Esophagus squamous epithelium (tissue), 5 donors: Measurements from ENCODE around the gene BMPER. TPM values are rescaled to one million over a fixed set of nuclear protein-coding genes. Genes with fewer than 3 reads are reported as not detected.

Experiments
- DNase-seq: peaks from one replicate; lab custom pipeline; 2025; lab: John Stamatoyannopoulos, UW
- H3K27ac ChIP-seq, 4 donors: fragments of 200-600 bp; sonication (generic); one replicate each; pipeline ENCODE4 v1.5.1; 2016 to 2019; ENCODE audit warnings: mild to moderate bottlenecking in 1 of 4
- H3K27me3 ChIP-seq, 4 donors: fragments of 200-600 bp; sonication (generic); 1 replicate in 3 of 4; 2 replicates in 1 of 4; pipeline versions ENCODE4 v1.5.1 to v1.6.0; 2017 to 2021; ENCODE audit warnings: antibody characterized with exemption in 1 of 4
- H3K36me3 ChIP-seq, 3 donors: fragments of 200-600 bp; sonication (generic); one replicate each; pipeline ENCODE4 v1.5.1; 2016 to 2019
- H3K4me1 ChIP-seq, 3 donors: fragments of 200-600 bp; sonication (generic); one replicate each; pipeline ENCODE4 v1.5.1; 2017 to 2019
- H3K4me3 ChIP-seq, 4 donors: fragments of 200-600 bp; sonication (generic); 1 replicate in 3 of 4; 2 replicates in 1 of 4; pipeline ENCODE4 v1.5.1; 2016 to 2019; ENCODE audit warnings: mild to moderate bottlenecking in 2 of 4, moderate library complexity in 1 of 4
- H3K9me3 ChIP-seq, 3 donors: fragments of 200-600 bp; sonication (generic); one replicate each; pipeline ENCODE4 v1.5.1; 2016 to 2019
- CTCF ChIP-seq, 6 experiments: fragments of 450-650 bp in 4 of 6; fragments of 200-600 bp in 2 of 6; sonication (generic) in 2 of 6; IDR thresholded peaks; one replicate each; pipeline ENCODE4 v1.5.1; 2016 to 2019; ENCODE audit warnings: antibody characterized with exemption in 6 of 6, mild to moderate bottlenecking in 4 of 6, moderate library complexity in 4 of 6
- POLR2A ChIP-seq, 4 donors: fragments of 450-650 bp; IDR thresholded peaks; one replicate each; pipeline ENCODE4 v1.6.1; 2017; ENCODE audit warnings: antibody characterized with exemption in 4 of 4, mild to moderate bottlenecking in 4 of 4, moderate library complexity in 3 of 4
- WGBS, 2 donors: methylation state at CpG; one replicate each; pipeline ENCODE4 v1.1.5; 2018; 5-methylcytosine and 5-hydroxymethylcytosine counted together
- intact Hi-C: fragments of 100-400 bp; cut with DNase I; formaldehyde crosslinking; loops from one replicate; pipeline ENCODE4 v1.15.0; 2022
- total RNA-seq, 4 donors: library from RNA; depleted of rRNA; stranded (reverse); fragments of >200 nt; gene quantifications; one replicate each; pipeline ENCODE4 v1.1.0, GENCODE V29; 2016
- donor health status: DM: yes; HTN: yes; CAD: no.

The BMPER gene
- total RNA-seq, 4 donors from 2014 or later, result 0.11 to 0.76 (median 0.34) TPM

GRCh38 chr7:33923440-33924229, 18.3 kb downstream of the BMPER start:
- intact Hi-C loops, result no loop called here
- H3K36me3 ChIP-seq, result no peaks in the 10 kb centered on the region
- no peak overlapping the region for H3K4me3 ChIP-seq
- DNase-seq, result no peak
- H3K4me1 ChIP-seq, result no peaks in the 10 kb centered on the region
- peak overlapping the region in 2 of 4 donors; percentile 22 to 26 for H3K27ac ChIP-seq
- no peaks in the 10 kb centered on the region for H3K9me3 ChIP-seq
- no peaks in the 10 kb centered on the region for H3K27me3 ChIP-seq
- 84 to 89% methylated on average over 5 of the region's 5 CpGs for WGBS, 2 donors
- no peak for TF ChIP-seq POLR2A (IDR thresholded peaks at IDR 0.05)
- TF ChIP-seq CTCF (IDR thresholded peaks at IDR 0.05), result no peak

- WGBS, 2 donors, result 67 to 75% methylated on average over 3 of the region's 3 CpGs
These were observed 21.2 kb downstream of the BMPER start for GRCh38 chr7:33926535-33926934.

GRCh38 chr7:33928986-33929385, 23.6 kb downstream of the BMPER start:
- H3K4me1 ChIP-seq, result peaks cover 0 to 15% (median 4%) of the 10 kb centered on the region in 3 donors
- TF ChIP-seq POLR2A (IDR thresholded peaks at IDR 0.05) (no peak), CTCF (IDR thresholded peaks at IDR 0.05) (no peak)
- no peak overlapping the region for H3K27ac ChIP-seq
- no peak overlapping the region for H3K4me3 ChIP-seq
- intact Hi-C loops, result no loop called here
- no peaks in the 10 kb centered on the region for H3K36me3 ChIP-seq
- no peak for DNase-seq
- H3K27me3 ChIP-seq, result no peaks in the 10 kb centered on the region
- H3K9me3 ChIP-seq, result no peaks in the 10 kb centered on the region
- 83 to 90% methylated on average over 6 to 7 of the region's 7 CpGs for WGBS, 2 donors

More at GRCh38 chr7:33926535-33926934, 21.2 kb downstream of the BMPER start:
- no peaks in the 10 kb centered on the region for H3K27me3 ChIP-seq
- H3K9me3 ChIP-seq, result no peaks in the 10 kb centered on the region
- H3K4me3 ChIP-seq, result no peak overlapping the region
- no peak overlapping the region for H3K27ac ChIP-seq
- TF ChIP-seq POLR2A (IDR thresholded peaks at IDR 0.05), result no peak
- TF ChIP-seq CTCF (IDR thresholded peaks at IDR 0.05), result no peak
- no peaks in the 10 kb centered on the region for H3K4me1 ChIP-seq
- DNase-seq, result no peak
- intact Hi-C loops, result no loop called here
- no peaks in the 10 kb centered on the region for H3K36me3 ChIP-seq

- Histone ChIP-seq H3K4me1 (peaks cover 0 to 15% (median 4%) of the 10 kb centered on the region in 3 donors), H3K27ac (no peak overlapping the region), H3K27me3 (no peaks in the 10 kb centered on the region), H3K4me3 (peak overlapping the region in 1 of 4 donors; percentile 36), H3K36me3 (no peaks in the 10 kb centered on the region), H3K9me3 (no peaks in the 10 kb centered on the region)
- no peak for DNase-seq
- 47 to 57% methylated on average over 5 of the region's 5 CpGs for WGBS, 2 donors
- intact Hi-C loops, result loop anchor here (5.0 kb wide), 1 partner anchor 175 kb away; no protein-coding TSS in a partner anchor
- TF ChIP-seq CTCF (IDR thresholded peaks at IDR 0.05) (no peak), POLR2A (IDR thresholded peaks at IDR 0.05) (no peak)
These were observed 26.9 kb downstream of the BMPER start for GRCh38 chr7:33932221-33932620.

GRCh38 chr7:33932832-33933468, 27.6 kb downstream of the BMPER start:
- intact Hi-C loops, result loop anchor here (5.0 kb wide), 1 partner anchor 176 kb away; no protein-coding TSS in a partner anchor

More at GRCh38 chr7:33932832-33933468, 27.6 kb downstream of the BMPER start:
- TF ChIP-seq POLR2A (IDR thresholded peaks at IDR 0.05) (no peak), CTCF (IDR thresholded peaks at IDR 0.05) (peak; percentile 86 to 96 (median 90))
- Histone ChIP-seq H3K36me3 (no peaks in the 10 kb centered on the region), H3K27ac (no peak overlapping the region), H3K4me1 (peaks cover 0 to 15% (median 4%) of the 10 kb centered on the region in 3 donors), H3K9me3 (no peaks in the 10 kb centered on the region), H3K4me3 (peak overlapping the region in 1 of 4 donors; percentile 36), H3K27me3 (no peaks in the 10 kb centered on the region)
- no peak for DNase-seq
- 8 to 11% methylated on average over 12 to 14 of the region's 15 CpGs for WGBS, 2 donors
